Measurements from ENCODE around the gene PPFIBP1.
"Not testable (repeated sequence)": the region's sequence is repeated elsewhere in the genome, so short reads cannot be mapped to it uniquely, and the experiment has no call there.

PPFIBP1 gene

GRCh38 chr12:27544858-27545257, 20.9 kb downstream of the PPFIBP1 start:
- not testable (repeated sequence) for DNase-seq

- no peak for DNase-seq
Observed at GRCh38 chr12:27545665-27546064, 21.7 kb downstream of the PPFIBP1 start.

GRCh38 chr12:27547592-27547991, 23.6 kb downstream of the PPFIBP1 start:
- DNase-seq = no peak

GRCh38 chr12:27548301-27549199, 24.5 kb downstream of the PPFIBP1 start:
- DNase-seq = no peak

GRCh38 chr12:27549236-27549800, 25.3 kb downstream of the PPFIBP1 start:
- peak in 1 of 2 experiments; percentile 42 for DNase-seq

GRCh38 chr12:27549801-27550652, 26.0 kb downstream of the PPFIBP1 start:
- peak; percentile 72 to 75 for DNase-seq

GRCh38 chr12:27550653-27550975, 26.6 kb downstream of the PPFIBP1 start:
- no peak for DNase-seq

GRCh38 chr12:27551172-27551840, 27.3 kb downstream of the PPFIBP1 start:
- no peak for DNase-seq

- no peak for DNase-seq
Observed at GRCh38 chr12:27552235-27552634, 28.2 kb downstream of the PPFIBP1 start.

GRCh38 chr12:27552886-27553560, 29.0 kb downstream of the PPFIBP1 start:
- DNase-seq = no peak

GRCh38 chr12:27553941-27554340, 29.9 kb downstream of the PPFIBP1 start:
- no peak for DNase-seq

- DNase-seq = no peak
Observed at GRCh38 chr12:27554421-27555186, 30.6 kb downstream of the PPFIBP1 start.

GRCh38 chr12:27555361-27555760, 31.4 kb downstream of the PPFIBP1 start:
- DNase-seq = no peak

- DNase-seq = no peak
Observed at GRCh38 chr12:27555925-27556778, 32.1 kb downstream of the PPFIBP1 start.

- DNase-seq = no peak
Observed at GRCh38 chr12:27560126-27560525, 36.1 kb downstream of the PPFIBP1 start.

- DNase-seq = no peak
Observed at GRCh38 chr12:27561535-27562350, 37.7 kb downstream of the PPFIBP1 start.

- no peak for DNase-seq
Observed at GRCh38 chr12:27564612-27565213, 40.7 kb downstream of the PPFIBP1 start.

- no peak for DNase-seq
Observed at GRCh38 chr12:27566159-27566558, 42.2 kb downstream of the PPFIBP1 start.

- no peak for DNase-seq
Observed at GRCh38 chr12:27566626-27567025, 42.6 kb downstream of the PPFIBP1 start.
